Stimulated activated naive B cell treated with anti-CD40 and anti-IgM and Interleukin-4, amounts not matched to agents 10 μg/mL and 1 μg/mL and 100 μg/mL, for 72 hours (primary cell): ENCODE results near the gene DOCK1.

Experiments
- ATAC-seq, 2 donors: fragments of 150-1000 bp; cut with Tn5 transposase; replicated peaks; 2 replicates each; pipeline ENCODE4 v1.10.0; 2021; ENCODE audit warnings: moderate library complexity in 1 of 2
- DNase-seq: peaks from one replicate; pipeline ENCODE4 v3.0.0; 2021
- H3K27ac Mint-ChIP-seq: one replicate; pipeline ENCODE4 v1.8.0; 2022; ENCODE audit warnings: mild to moderate bottlenecking, mixed read lengths
- H3K27me3 Mint-ChIP-seq, 2 donors: one replicate each; pipeline ENCODE4 v1.8.0; 2022; ENCODE audit warnings: mixed read lengths in 2 of 2
- H3K36me3 Mint-ChIP-seq, 2 donors: one replicate each; pipeline ENCODE4 v1.8.0; 2022; ENCODE audit warnings: mixed read lengths in 2 of 2, mild to moderate bottlenecking in 1 of 2
- H3K4me1 Mint-ChIP-seq, 2 donors: one replicate each; pipeline ENCODE4 v1.8.0; 2022; ENCODE audit warnings: mixed read lengths in 2 of 2, mild to moderate bottlenecking in 1 of 2
- H3K4me3 Mint-ChIP-seq, 2 donors: one replicate each; pipeline ENCODE4 v1.8.0; 2022; ENCODE audit warnings: mild to moderate bottlenecking in 2 of 2, mixed read lengths in 2 of 2, moderate library complexity in 1 of 2
- H3K9me3 Mint-ChIP-seq, 2 donors: one replicate each; pipeline ENCODE4 v1.8.0; 2022; ENCODE audit warnings: mixed read lengths in 2 of 2, mild to moderate bottlenecking in 1 of 2

DOCK1 gene

GRCh38 chr10:127228195-127228787, 323.1 kb downstream of the DOCK1 start:
- Mint-ChIP-seq H3K4me1 (no peaks in the 10 kb centered on the region), H3K27me3 (no peaks in the 10 kb centered on the region), H3K9me3 (peaks cover 0 to 5% of the 10 kb centered on the region in 2 donors), H3K4me3 (no peak overlapping the region), H3K27ac (no peak overlapping the region), H3K36me3 (no peaks in the 10 kb centered on the region)
- ATAC-seq: no peak
- no peak for DNase-seq

- Mint-ChIP-seq H3K4me3 (no peak overlapping the region), H3K9me3 (no peaks in the 10 kb centered on the region), H3K4me1 (no peaks in the 10 kb centered on the region), H3K36me3 (no peaks in the 10 kb centered on the region), H3K27ac (no peak overlapping the region), H3K27me3 (no peaks in the 10 kb centered on the region)
- ATAC-seq: no peak
- no peak for DNase-seq
Measured at GRCh38 chr10:127234306-127234800, 329.1 kb downstream of the DOCK1 start.

- no peak overlapping the region for H3K27ac Mint-ChIP-seq
- DNase-seq (no peak), ATAC-seq (no peak)
- H3K9me3 Mint-ChIP-seq: no peaks in the 10 kb centered on the region
- H3K27me3 Mint-ChIP-seq: peaks cover 0 to under 1% of the 10 kb centered on the region in 2 donors
- no peaks in the 10 kb centered on the region for H3K36me3 Mint-ChIP-seq
- H3K4me3 Mint-ChIP-seq: no peak overlapping the region
- no peaks in the 10 kb centered on the region for H3K4me1 Mint-ChIP-seq
Measured at GRCh38 chr10:127236266-127236665, 331.0 kb downstream of the DOCK1 start.

GRCh38 chr10:127242914-127243313, 337.7 kb downstream of the DOCK1 start:
- no peak overlapping the region for H3K4me3 Mint-ChIP-seq
- H3K4me1 Mint-ChIP-seq: no peaks in the 10 kb centered on the region
- peaks cover 0 to 10% of the 10 kb centered on the region in 2 donors for H3K27me3 Mint-ChIP-seq
- DNase-seq (no peak), ATAC-seq (no peak)
- no peaks in the 10 kb centered on the region for H3K36me3 Mint-ChIP-seq
- no peaks in the 10 kb centered on the region for H3K9me3 Mint-ChIP-seq
- no peak overlapping the region for H3K27ac Mint-ChIP-seq

- H3K4me1 Mint-ChIP-seq: no peaks in the 10 kb centered on the region
- H3K9me3 Mint-ChIP-seq: no peaks in the 10 kb centered on the region
- no peak overlapping the region for H3K4me3 Mint-ChIP-seq
- H3K36me3 Mint-ChIP-seq: no peaks in the 10 kb centered on the region
- no peak for DNase-seq
- peak; percentile 33 to 38 for ATAC-seq
- peaks cover 0 to 10% of the 10 kb centered on the region in 2 donors for H3K27me3 Mint-ChIP-seq
- H3K27ac Mint-ChIP-seq: no peak overlapping the region
Measured at GRCh38 chr10:127243490-127244272, 338.5 kb downstream of the DOCK1 start.

- H3K27me3 Mint-ChIP-seq: peaks cover 0 to 10% of the 10 kb centered on the region in 2 donors
- no peaks in the 10 kb centered on the region for H3K9me3 Mint-ChIP-seq
- no peaks in the 10 kb centered on the region for H3K36me3 Mint-ChIP-seq
- H3K4me3 Mint-ChIP-seq: no peak overlapping the region
- ATAC-seq: no peak
- DNase-seq: no peak
- H3K27ac Mint-ChIP-seq: no peak overlapping the region
- no peaks in the 10 kb centered on the region for H3K4me1 Mint-ChIP-seq
Measured at GRCh38 chr10:127245456-127245855, 340.2 kb downstream of the DOCK1 start.

- Mint-ChIP-seq H3K9me3 (peaks cover 0 to 2% of the 10 kb centered on the region in 2 donors), H3K27me3 (no peaks in the 10 kb centered on the region), H3K27ac (no peak overlapping the region), H3K4me1 (peaks cover 0 to 3% of the 10 kb centered on the region in 2 donors), H3K36me3 (no peaks in the 10 kb centered on the region), H3K4me3 (no peak overlapping the region)
- no peak for ATAC-seq
- no peak for DNase-seq
Measured at GRCh38 chr10:127250031-127250430, 344.8 kb downstream of the DOCK1 start.

- no peak overlapping the region for H3K4me3 Mint-ChIP-seq
- no peak overlapping the region for H3K27ac Mint-ChIP-seq
Measured at GRCh38 chr10:127252818-127253217, 347.6 kb downstream of the DOCK1 start.

GRCh38 chr10:127254276-127254675, 349.0 kb downstream of the DOCK1 start:
- Mint-ChIP-seq H3K36me3 (no peaks in the 10 kb centered on the region), H3K27ac (no peak overlapping the region), H3K27me3 (no peaks in the 10 kb centered on the region), H3K4me3 (no peak overlapping the region), H3K9me3 (peaks cover 0 to 2% of the 10 kb centered on the region in 2 donors), H3K4me1 (peaks cover 0 to 3% of the 10 kb centered on the region in 2 donors)
- no peak for DNase-seq
- ATAC-seq: no peak

More at GRCh38 chr10:127252818-127253217, 347.6 kb downstream of the DOCK1 start:
- no peaks in the 10 kb centered on the region for H3K36me3 Mint-ChIP-seq
- no peaks in the 10 kb centered on the region for H3K27me3 Mint-ChIP-seq
- no peak for DNase-seq
- ATAC-seq: no peak
- peaks cover 0 to 2% of the 10 kb centered on the region in 2 donors for H3K9me3 Mint-ChIP-seq
- peaks cover 0 to 3% of the 10 kb centered on the region in 2 donors for H3K4me1 Mint-ChIP-seq

- Mint-ChIP-seq H3K4me1 (peaks cover 0 to 3% of the 10 kb centered on the region in 2 donors), H3K36me3 (no peaks in the 10 kb centered on the region), H3K27ac (no peak overlapping the region), H3K9me3 (peaks cover 8 to 11% of the 10 kb centered on the region in 2 donors), H3K27me3 (no peaks in the 10 kb centered on the region), H3K4me3 (no peak overlapping the region)
- no peak for DNase-seq
- no peak for ATAC-seq
Measured at GRCh38 chr10:127257395-127257794, 352.2 kb downstream of the DOCK1 start.

- DNase-seq (no peak), ATAC-seq (no peak)
- Mint-ChIP-seq H3K9me3 (peaks cover 8 to 9% of the 10 kb centered on the region in 2 donors), H3K36me3 (no peaks in the 10 kb centered on the region), H3K27ac (no peak overlapping the region), H3K4me3 (no peak overlapping the region), H3K4me1 (no peaks in the 10 kb centered on the region), H3K27me3 (no peaks in the 10 kb centered on the region)
Measured at GRCh38 chr10:127259347-127259746, 354.1 kb downstream of the DOCK1 start.

GRCh38 chr10:127262606-127263005, 357.4 kb downstream of the DOCK1 start:
- Mint-ChIP-seq H3K4me1 (no peaks in the 10 kb centered on the region), H3K27ac (no peak overlapping the region), H3K36me3 (no peaks in the 10 kb centered on the region), H3K9me3 (peaks cover 8 to 9% of the 10 kb centered on the region in 2 donors), H3K27me3 (no peaks in the 10 kb centered on the region), H3K4me3 (no peak overlapping the region)
- no peak for ATAC-seq
- no peak for DNase-seq

- H3K9me3 Mint-ChIP-seq: peaks cover 8 to 9% of the 10 kb centered on the region in 2 donors
- H3K4me1 Mint-ChIP-seq: no peaks in the 10 kb centered on the region
- no peaks in the 10 kb centered on the region for H3K27me3 Mint-ChIP-seq
- H3K27ac Mint-ChIP-seq: no peak overlapping the region
- no peak overlapping the region for H3K4me3 Mint-ChIP-seq
- ATAC-seq: no peak
- DNase-seq: no peak
- no peaks in the 10 kb centered on the region for H3K36me3 Mint-ChIP-seq
Measured at GRCh38 chr10:127265288-127265687, 360.1 kb downstream of the DOCK1 start.

- H3K4me3 Mint-ChIP-seq: no peak overlapping the region
- ATAC-seq (no peak), DNase-seq (no peak)
- H3K27ac Mint-ChIP-seq: no peak overlapping the region
- no peaks in the 10 kb centered on the region for H3K4me1 Mint-ChIP-seq
- H3K36me3 Mint-ChIP-seq: no peaks in the 10 kb centered on the region
- peaks cover 0 to 4% of the 10 kb centered on the region in 2 donors for H3K9me3 Mint-ChIP-seq
- H3K27me3 Mint-ChIP-seq: no peaks in the 10 kb centered on the region
Measured at GRCh38 chr10:127266431-127266830, 361.2 kb downstream of the DOCK1 start.

GRCh38 chr10:127267442-127267841, 362.2 kb downstream of the DOCK1 start:
- no peaks in the 10 kb centered on the region for H3K27me3 Mint-ChIP-seq
- H3K4me1 Mint-ChIP-seq: no peaks in the 10 kb centered on the region
- H3K27ac Mint-ChIP-seq: no peak overlapping the region
- H3K4me3 Mint-ChIP-seq: no peak overlapping the region
- DNase-seq: no peak
- ATAC-seq: no peak
- no peaks in the 10 kb centered on the region for H3K36me3 Mint-ChIP-seq
- H3K9me3 Mint-ChIP-seq: no peaks in the 10 kb centered on the region
